ENCODE data around the gene DMD.

DNA sequence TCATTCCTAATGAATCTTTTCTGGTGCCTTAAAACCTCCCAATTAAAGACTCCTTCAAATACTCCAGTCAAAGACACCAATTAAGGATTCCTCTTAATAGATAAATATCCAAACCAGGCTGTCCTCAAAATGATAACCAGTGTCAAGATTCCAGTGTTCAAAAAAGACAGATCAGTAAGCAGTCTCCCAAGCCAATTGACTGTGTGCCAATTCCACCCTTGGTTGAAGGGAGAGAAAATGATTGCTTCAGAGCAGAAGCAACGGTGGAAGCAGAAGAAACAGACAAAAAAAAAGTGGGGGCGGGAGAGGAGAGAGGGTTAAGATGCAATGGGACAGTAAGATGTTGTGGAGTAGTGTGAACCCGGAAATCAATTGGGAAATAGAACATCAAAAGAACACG is 1923.5 kb downstream of the DMD start:
- TF ChIP-seq, protein P1, sequence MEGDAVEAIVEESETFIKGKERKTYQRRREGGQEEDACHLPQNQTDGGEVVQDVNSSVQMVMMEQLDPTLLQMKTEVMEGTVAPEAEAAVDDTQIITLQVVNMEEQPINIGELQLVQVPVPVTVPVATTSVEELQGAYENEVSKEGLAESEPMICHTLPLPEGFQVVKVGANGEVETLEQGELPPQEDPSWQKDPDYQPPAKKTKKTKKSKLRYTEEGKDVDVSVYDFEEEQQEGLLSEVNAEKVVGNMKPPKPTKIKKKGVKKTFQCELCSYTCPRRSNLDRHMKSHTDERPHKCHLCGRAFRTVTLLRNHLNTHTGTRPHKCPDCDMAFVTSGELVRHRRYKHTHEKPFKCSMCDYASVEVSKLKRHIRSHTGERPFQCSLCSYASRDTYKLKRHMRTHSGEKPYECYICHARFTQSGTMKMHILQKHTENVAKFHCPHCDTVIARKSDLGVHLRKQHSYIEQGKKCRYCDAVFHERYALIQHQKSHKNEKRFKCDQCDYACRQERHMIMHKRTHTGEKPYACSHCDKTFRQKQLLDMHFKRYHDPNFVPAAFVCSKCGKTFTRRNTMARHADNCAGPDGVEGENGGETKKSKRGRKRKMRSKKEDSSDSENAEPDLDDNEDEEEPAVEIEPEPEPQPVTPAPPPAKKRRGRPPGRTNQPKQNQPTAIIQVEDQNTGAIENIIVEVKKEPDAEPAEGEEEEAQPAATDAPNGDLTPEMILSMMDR (IDR thresholded peaks at IDR 0.05): no peak
- no peak for TF ChIP-seq POLR2A (IDR thresholded peaks at IDR 0.05)
